GM23338 (cell line): Measurements from ENCODE around the gene MEAK7.

Source experiments
- CTCF ChIP-seq, 2 experiments: fragments of 200-600 bp in 1 of 2; sonication (generic) in 1 of 2; conservative IDR thresholded peaks; 2 replicates each; pipeline versions ENCODE4 v1.5.1 to v1.6.1; 2016 to 2017; ENCODE audit warnings: antibody characterized with exemption in 2 of 2, low read depth in 2 of 2, mild to moderate bottlenecking in 2 of 2, moderate library complexity in 1 of 2
- EZH2 ChIP-seq: fragments of 200-600 bp; sonication (generic); IDR thresholded peaks from one replicate; pipeline ENCODE4 v1.8.0; 2017; ENCODE audit warnings: antibody characterized with exemption, mild to moderate bottlenecking, low read depth; ENCODE audit not compliant: unreplicated experiment
- EZH2phosphoT487 ChIP-seq: fragments of 200-600 bp; sonication (generic); IDR thresholded peaks from one replicate; pipeline ENCODE4 v1.8.1; 2018; ENCODE audit warnings: antibody characterized with exemption; ENCODE audit not compliant: unreplicated experiment
- NANOG ChIP-seq: IDR thresholded peaks from 2 replicates; pipeline ENCODE4 v1.6.1; 2016; ENCODE audit warnings: antibody characterized with exemption, borderline replicate concordance
- POLR2AphosphoS5 ChIP-seq: IDR thresholded peaks from 2 replicates; pipeline ENCODE4 v1.6.1; 2016; ENCODE audit warnings: antibody characterized with exemption, low read depth
- REST ChIP-seq: IDR thresholded peaks from one replicate; pipeline ENCODE4 v1.6.1; 2018; ENCODE audit warnings: antibody characterized with exemption; ENCODE audit not compliant: unreplicated experiment
- ZNF331 ChIP-seq: fragments of 250-450 bp; sonication (Bioruptor Pico); IDR thresholded peaks from 2 replicates; pipeline ENCODE4 v1.5.0; 2020; ENCODE audit warnings: low read depth, mild to moderate bottlenecking, moderate library complexity
- TF ChIP-seq, protein P1 (sequence below): IDR thresholded peaks from 2 replicates; pipeline ENCODE4 v1.6.1; 2016; ENCODE audit warnings: antibody characterized with exemption

DNA sequence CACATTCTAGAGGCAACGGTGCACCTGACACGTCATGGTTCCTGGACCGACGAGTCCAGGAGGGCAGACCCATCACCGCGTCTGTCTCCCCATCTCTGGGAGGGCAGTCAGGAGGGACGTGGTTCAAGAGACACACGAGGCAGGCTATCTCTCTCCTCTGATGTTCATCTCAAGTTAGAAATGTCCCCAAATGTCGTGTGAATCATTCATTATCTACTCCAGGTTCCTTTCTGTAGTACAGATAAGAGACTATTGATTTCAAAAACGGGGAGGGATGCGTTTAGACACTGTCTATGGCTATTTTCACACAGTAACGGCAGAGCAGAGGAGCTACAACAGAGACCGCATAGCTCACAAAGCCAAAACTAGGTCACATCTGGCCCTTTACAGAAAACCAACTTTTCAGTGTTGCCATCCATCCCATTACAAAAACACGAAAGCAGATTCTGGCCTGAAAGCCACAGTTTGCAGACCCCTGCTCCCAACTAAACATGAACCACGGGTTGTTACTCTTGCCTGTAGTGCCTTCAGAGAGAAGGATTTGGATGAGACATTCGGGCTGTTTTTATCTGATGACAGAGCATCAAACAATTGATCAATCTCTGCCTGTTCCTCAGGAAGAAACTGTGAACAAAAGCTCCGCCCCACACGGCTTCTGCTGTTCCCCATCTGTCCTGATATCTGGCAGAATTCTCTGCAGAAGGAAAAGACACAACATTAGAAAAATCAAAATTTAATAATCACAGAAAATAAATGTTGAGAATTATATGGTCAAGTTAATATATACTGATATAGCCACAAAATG is 6.8 kb downstream of the MEAK7 start:
- TF ChIP-seq CTCF (conservative IDR thresholded peaks at IDR 0.05; ENCODE audit: low read depth in 2 of 2) (no peak), NANOG (no peak), EZH2phosphoT487 (no peak), EZH2 (no peak), POLR2AphosphoS5 (no peak), REST (no peak), ZNF331 (CRISPR knock-in tag) (no peak)
- TF ChIP-seq, protein P1, sequence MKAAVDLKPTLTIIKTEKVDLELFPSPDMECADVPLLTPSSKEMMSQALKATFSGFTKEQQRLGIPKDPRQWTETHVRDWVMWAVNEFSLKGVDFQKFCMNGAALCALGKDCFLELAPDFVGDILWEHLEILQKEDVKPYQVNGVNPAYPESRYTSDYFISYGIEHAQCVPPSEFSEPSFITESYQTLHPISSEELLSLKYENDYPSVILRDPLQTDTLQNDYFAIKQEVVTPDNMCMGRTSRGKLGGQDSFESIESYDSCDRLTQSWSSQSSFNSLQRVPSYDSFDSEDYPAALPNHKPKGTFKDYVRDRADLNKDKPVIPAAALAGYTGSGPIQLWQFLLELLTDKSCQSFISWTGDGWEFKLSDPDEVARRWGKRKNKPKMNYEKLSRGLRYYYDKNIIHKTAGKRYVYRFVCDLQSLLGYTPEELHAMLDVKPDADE: no peak
